ENCODE results near the gene ESR1. TPM values are rescaled to one million over a fixed set of nuclear protein-coding genes. Genes with fewer than 3 reads are reported as not detected.
"Not testable (repeated sequence)": the region's sequence is repeated elsewhere in the genome, so short reads cannot be mapped to it uniquely, and the experiment has no call there.

Gene ESR1
- total RNA-seq, 2 experiments from 2014 or later = 0.04 to 0.48 TPM

DNA sequence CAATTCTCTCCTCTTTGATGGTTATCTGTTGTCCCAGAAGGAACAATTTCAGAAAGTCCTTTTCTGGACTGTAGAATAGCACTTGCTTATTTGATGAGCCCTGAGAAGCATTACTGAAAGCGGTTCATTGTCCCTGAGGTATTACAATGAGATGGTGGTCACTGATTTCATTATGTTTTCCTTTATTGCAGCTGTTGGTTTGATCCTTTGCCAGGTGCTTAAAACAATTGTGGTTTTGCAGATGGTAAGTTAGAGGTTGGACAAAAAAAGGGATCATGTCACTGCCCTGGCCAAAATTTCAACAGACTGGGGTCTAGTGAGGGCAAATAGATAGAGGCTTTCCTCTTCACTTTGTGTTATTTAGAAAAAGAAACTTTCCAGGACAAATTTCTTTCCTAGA is 61.9 kb downstream of the ESR1 start:
- POLR2A ChIA-PET = no interaction called here

DNA sequence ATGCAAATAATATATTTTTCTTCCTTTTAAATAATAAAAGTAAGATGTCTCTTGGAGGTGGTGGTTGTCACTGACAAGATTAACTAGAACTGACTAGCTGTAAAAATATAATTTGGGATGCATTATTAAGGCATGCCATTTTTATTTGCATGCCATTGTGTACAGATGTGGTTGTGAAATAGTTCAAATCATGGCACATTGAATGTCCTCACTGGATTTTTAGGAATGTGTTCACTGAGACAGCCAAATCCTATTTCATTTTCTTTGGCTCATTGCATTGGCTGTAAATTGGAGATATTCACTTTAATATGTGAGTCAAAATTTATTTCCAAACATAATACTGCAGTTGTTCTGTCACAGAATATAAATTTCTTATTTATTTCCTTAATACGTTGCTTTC is 62.3 kb downstream of the ESR1 start:
- CTCF ChIA-PET = no interaction called here
- H3K36me3 Mint-ChIP-seq (ENCODE audit: low read depth) = no peaks in the 10 kb centered on the region
- no peaks in the 10 kb centered on the region for H3K9me3 Mint-ChIP-seq (ENCODE audit: low read depth)
- no peak overlapping the region for H3K4me3 Mint-ChIP-seq
- no peak for DNase-seq
- H3K27ac Mint-ChIP-seq = no peak overlapping the region
- no peak for ATAC-seq
- POLR2A ChIA-PET = no interaction called here
- intact Hi-C loops (cut with DNase I, micrococcal nuclease) = no loop called here
- no peaks in the 10 kb centered on the region for H3K27me3 Mint-ChIP-seq
- H3K4me1 Mint-ChIP-seq = no peaks in the 10 kb centered on the region

More for the DNA sequence above, 61.9 kb downstream of the ESR1 start:
- Mint-ChIP-seq H3K27me3 (no peaks in the 10 kb centered on the region), H3K4me3 (no peak overlapping the region), H3K9me3 (ENCODE audit: low read depth) (no peaks in the 10 kb centered on the region), H3K4me1 (no peaks in the 10 kb centered on the region), H3K36me3 (ENCODE audit: low read depth) (no peaks in the 10 kb centered on the region), H3K27ac (no peak overlapping the region)
- DNase-seq (no peak), ATAC-seq (no peak)
- CTCF ChIA-PET = interaction anchor here (0.9 kb wide), 1 partner anchor 13 kb away, joined by 4 read pairs; no protein-coding TSS in a partner anchor
- intact Hi-C loops (cut with DNase I, micrococcal nuclease) = no loop called here

DNA sequence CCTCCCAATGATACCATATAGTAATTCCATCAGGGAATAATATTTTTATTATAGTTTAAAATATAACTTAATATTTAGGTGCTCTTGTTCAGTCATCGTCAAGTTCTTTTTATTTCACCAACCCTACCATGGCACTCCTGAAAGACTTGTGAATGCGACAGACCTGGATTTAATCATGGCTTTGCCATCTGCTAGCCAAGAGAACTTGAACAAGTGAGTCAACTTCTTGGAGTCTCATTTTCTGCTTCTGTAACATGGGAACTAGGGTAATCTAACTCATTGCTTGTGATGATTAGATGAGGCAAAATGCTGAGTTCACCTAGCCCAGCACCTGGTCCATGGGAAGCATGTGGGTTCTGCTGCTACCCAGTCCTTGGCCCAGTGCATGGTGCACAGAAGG is 62.9 kb downstream of the ESR1 start:
- H3K9me3 Mint-ChIP-seq (ENCODE audit: low read depth) = no peaks in the 10 kb centered on the region
- no peak overlapping the region for H3K27ac Mint-ChIP-seq
- DNase-seq = no peak
- CTCF ChIA-PET = no interaction called here
- no peaks in the 10 kb centered on the region for H3K36me3 Mint-ChIP-seq (ENCODE audit: low read depth)
- intact Hi-C loops (cut with DNase I, micrococcal nuclease) = no loop called here
- ATAC-seq = no peak
- H3K27me3 Mint-ChIP-seq = no peaks in the 10 kb centered on the region
- no peak overlapping the region for H3K4me3 Mint-ChIP-seq
- no peaks in the 10 kb centered on the region for H3K4me1 Mint-ChIP-seq
- POLR2A ChIA-PET = no interaction called here

DNA sequence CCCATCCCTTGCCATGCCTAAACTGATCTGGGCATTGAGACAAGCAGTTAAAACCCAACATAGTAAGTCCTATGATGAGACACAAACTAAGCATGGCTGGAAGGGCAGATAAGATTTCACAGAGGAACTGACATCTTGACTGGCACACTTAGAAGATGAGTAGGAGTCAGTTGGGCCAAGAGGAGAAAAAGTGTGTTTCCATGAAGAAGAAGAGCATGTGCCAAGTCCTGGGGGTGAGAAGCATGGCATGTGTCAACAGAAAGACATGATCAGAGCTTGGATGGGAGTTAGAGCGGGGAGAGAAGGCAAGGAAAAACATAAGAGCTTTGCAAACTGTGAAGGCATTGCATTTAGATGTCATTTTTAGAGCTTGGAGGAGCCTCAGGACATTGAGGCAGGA is 68.0 kb downstream of the ESR1 start:
- ChIA-PET CTCF (no interaction called here), POLR2A (no interaction called here)
- ATAC-seq (no peak), DNase-seq (no peak)
- H3K9me3 Mint-ChIP-seq (ENCODE audit: low read depth) = no peaks in the 10 kb centered on the region
- H3K4me3 Mint-ChIP-seq = no peak overlapping the region
- H3K36me3 Mint-ChIP-seq (ENCODE audit: low read depth) = no peaks in the 10 kb centered on the region
- H3K27me3 Mint-ChIP-seq = no peaks in the 10 kb centered on the region
- intact Hi-C loops (cut with DNase I, micrococcal nuclease) = no loop called here
- H3K27ac Mint-ChIP-seq = no peak overlapping the region
- no peaks in the 10 kb centered on the region for H3K4me1 Mint-ChIP-seq

DNA sequence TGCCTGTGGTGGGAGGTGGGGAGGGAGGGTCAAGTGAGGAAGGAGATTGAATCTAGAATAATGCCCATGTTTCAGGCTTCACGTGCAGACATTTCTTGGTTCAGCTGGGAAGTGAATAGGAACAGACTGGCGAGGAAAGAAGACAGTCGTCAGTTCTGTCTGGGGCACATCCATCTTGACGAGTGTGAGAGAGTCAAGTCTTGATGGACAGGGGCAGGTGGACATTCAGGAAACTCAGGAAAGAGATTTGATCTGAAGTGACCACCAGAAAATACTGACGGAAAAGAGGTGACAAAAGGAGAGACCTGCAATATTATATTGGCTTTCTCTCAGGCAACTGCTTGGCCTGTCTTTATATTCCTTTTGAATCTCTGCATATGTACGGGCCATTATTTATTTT is 68.6 kb downstream of the ESR1 start:
- ATAC-seq (no peak), DNase-seq (no peak)
- intact Hi-C loops (cut with DNase I, micrococcal nuclease) = no loop called here
- Mint-ChIP-seq H3K9me3 (ENCODE audit: low read depth) (no peaks in the 10 kb centered on the region), H3K4me3 (no peak overlapping the region), H3K4me1 (no peaks in the 10 kb centered on the region), H3K27ac (no peak overlapping the region), H3K36me3 (ENCODE audit: low read depth) (no peaks in the 10 kb centered on the region), H3K27me3 (no peaks in the 10 kb centered on the region)
- CTCF ChIA-PET = no interaction called here
- POLR2A ChIA-PET = no interaction called here

DNA sequence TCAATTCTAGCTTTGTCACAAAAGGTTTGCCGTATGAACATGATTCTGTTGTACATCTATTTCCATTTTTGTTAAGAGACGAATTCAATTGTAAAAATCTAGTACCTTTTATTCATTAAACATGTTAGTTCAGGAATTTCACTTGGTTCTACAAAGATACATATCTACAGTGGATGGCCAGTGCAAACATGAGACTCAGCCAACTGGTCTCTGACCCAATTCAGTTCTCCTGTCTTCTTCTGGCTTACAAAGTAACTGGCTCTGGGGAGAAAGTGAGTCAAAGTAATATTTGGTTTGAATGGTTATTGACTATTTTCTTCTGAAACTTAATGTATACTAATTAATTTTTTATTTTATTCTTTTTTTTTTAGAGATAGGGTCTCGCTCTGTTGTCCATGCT is 70.0 kb downstream of the ESR1 start:
- Mint-ChIP-seq H3K27ac (no peak overlapping the region), H3K9me3 (ENCODE audit: low read depth) (no peaks in the 10 kb centered on the region), H3K27me3 (no peaks in the 10 kb centered on the region), H3K4me1 (no peaks in the 10 kb centered on the region), H3K36me3 (ENCODE audit: low read depth) (no peaks in the 10 kb centered on the region), H3K4me3 (no peak overlapping the region)
- ChIA-PET POLR2A (no interaction called here), CTCF (interaction anchor here (0.6 kb wide), 1 partner anchor 807 kb away, joined by 4 read pairs; no protein-coding TSS in a partner anchor)
- ATAC-seq (no peak), DNase-seq (no peak)
- intact Hi-C loops (cut with DNase I, micrococcal nuclease) = no loop called here

DNA sequence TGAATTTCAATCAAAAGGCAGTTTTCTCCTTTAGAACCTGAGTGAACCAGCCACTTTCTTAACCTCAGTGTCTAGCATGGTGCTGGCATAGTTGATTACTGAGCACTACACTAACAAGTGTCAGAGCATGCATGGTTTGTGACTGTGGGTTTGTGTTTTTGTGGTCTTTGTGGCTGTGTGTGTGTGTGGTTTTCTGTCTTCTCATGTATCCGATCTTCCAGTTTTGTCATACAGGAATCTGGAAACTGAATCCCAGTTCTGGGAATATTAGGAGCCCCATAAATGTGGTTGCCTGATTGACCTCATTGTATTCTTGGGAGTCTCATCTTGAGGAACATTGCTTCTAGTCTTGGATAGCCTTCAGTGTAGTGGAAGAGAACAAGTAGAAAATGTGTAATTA is 73.7 kb downstream of the ESR1 start:
- ChIA-PET POLR2A (no interaction called here), CTCF (no interaction called here)
- H3K9me3 Mint-ChIP-seq (ENCODE audit: low read depth) = no peaks in the 10 kb centered on the region
- intact Hi-C loops (cut with DNase I, micrococcal nuclease) = no loop called here
- H3K36me3 Mint-ChIP-seq (ENCODE audit: low read depth) = no peaks in the 10 kb centered on the region
- H3K4me3 Mint-ChIP-seq = no peak overlapping the region
- no peaks in the 10 kb centered on the region for H3K4me1 Mint-ChIP-seq
- H3K27me3 Mint-ChIP-seq = no peaks in the 10 kb centered on the region
- DNase-seq (no peak), ATAC-seq (no peak)
- H3K27ac Mint-ChIP-seq = no peak overlapping the region

DNA sequence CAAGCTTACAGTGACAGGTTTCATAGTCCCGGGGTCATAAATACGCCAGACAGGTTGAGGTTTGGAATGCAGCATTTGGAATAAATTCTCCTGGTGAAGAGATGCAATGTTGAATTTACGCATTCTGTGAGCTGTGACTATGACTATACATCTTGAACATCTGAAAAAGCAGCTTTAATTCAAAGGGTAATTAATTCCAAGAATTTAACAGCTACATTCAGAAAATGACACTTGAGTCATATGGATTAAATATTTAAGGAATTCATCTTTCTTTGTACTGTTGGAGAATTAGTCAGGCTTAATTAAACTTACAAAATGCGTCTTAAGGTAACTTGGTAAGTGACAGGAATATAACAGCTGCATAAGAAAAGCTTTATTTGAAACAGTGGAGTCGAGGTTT is 74.7 kb downstream of the ESR1 start:
- ATAC-seq = no peak
- H3K36me3 Mint-ChIP-seq (ENCODE audit: low read depth) = no peaks in the 10 kb centered on the region
- H3K27me3 Mint-ChIP-seq = no peaks in the 10 kb centered on the region
- ChIA-PET POLR2A (no interaction called here), CTCF (interaction anchor here (0.6 to 1.0 kb wide), 3 partner anchors 13 to 117 kb away, joined by 3 to 4 read pairs (median 4); no protein-coding TSS in a partner anchor)
- H3K4me1 Mint-ChIP-seq = no peaks in the 10 kb centered on the region
- intact Hi-C loops (cut with DNase I, micrococcal nuclease) = no loop called here
- no peak overlapping the region for H3K27ac Mint-ChIP-seq
- H3K9me3 Mint-ChIP-seq (ENCODE audit: low read depth) = no peaks in the 10 kb centered on the region
- no peak overlapping the region for H3K4me3 Mint-ChIP-seq
- no peak for DNase-seq

DNA sequence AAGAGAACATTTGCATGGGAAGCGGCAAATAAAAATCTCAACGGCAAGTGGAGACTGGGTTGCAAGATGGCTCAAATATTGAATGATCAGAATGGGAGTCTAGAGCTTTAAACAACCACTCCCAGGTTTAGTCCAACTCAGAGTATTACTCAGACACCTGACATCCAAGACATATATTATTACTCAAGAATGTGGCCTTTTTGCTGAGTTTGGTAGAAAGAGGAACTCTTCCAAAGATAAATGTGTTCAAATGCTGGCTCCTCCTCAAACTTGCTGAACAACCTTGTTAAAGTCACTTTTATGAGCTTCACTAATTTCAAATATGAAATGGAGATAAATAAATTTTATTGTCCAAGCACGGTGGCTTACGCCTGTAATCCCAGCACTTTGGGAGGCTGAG is 77.8 kb downstream of the ESR1 start:
- intact Hi-C loops (cut with DNase I, micrococcal nuclease) = no loop called here
- H3K36me3 Mint-ChIP-seq (ENCODE audit: low read depth) = no peaks in the 10 kb centered on the region
- ChIA-PET CTCF (interaction anchor here (0.6 to 0.7 kb wide), 2 partner anchors 14 to 551 kb away, joined by 4 read pairs; no protein-coding TSS in a partner anchor), POLR2A (no interaction called here)
- no peak for ATAC-seq
- H3K4me3 Mint-ChIP-seq = no peak overlapping the region
- H3K27me3 Mint-ChIP-seq = no peaks in the 10 kb centered on the region
- no peak overlapping the region for H3K27ac Mint-ChIP-seq
- peaks cover 4% of the 10 kb centered on the region for H3K9me3 Mint-ChIP-seq (ENCODE audit: low read depth)
- H3K4me1 Mint-ChIP-seq = no peaks in the 10 kb centered on the region
- no peak for DNase-seq

DNA sequence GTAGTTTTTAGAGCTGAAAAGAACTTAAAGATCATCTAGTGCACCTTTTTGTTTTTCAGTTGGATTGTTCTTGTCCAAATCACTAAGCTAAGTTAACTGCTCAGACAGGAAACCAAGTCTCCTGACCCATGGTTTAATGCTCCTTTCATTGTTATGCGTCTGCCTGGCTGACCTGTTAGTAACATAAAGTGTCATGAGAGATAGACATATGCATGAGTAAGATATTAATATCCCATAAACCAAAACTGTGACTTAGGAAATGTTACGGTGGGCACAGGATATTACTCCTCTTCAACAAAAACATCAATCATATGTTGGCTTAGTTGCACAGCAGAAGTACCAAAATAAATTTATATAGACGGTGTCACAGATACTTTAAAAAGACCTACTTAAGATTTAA is 84.0 kb downstream of the ESR1 start:
- no peak overlapping the region for H3K27ac Mint-ChIP-seq
- no peak for ATAC-seq
- DNase-seq = no peak
- peaks cover 4% of the 10 kb centered on the region for H3K9me3 Mint-ChIP-seq (ENCODE audit: low read depth)
- POLR2A ChIA-PET = no interaction called here
- no peaks in the 10 kb centered on the region for H3K36me3 Mint-ChIP-seq (ENCODE audit: low read depth)
- H3K27me3 Mint-ChIP-seq = no peaks in the 10 kb centered on the region
- intact Hi-C loops (cut with DNase I, micrococcal nuclease) = no loop called here
- no peak overlapping the region for H3K4me3 Mint-ChIP-seq
- CTCF ChIA-PET = no interaction called here
- no peaks in the 10 kb centered on the region for H3K4me1 Mint-ChIP-seq

DNA sequence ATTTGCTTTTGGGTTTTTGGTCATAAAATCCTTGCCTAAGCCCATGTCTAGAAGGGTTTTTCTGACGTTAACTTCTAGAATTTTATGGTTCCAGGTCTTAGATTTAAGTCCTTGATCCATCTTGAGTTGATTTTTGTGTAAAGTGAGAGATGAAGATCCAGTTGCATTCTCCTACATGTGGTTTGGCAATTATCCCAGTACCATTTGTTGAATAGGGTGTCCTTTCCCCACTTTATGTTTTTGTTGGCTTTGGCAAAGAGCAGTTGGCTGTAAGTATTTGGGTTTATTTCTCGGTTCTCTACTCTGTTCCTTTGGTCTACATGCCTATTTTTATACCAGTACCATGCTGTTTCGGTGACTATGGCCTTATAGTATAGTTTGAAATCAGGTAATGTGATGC is 86.9 kb downstream of the ESR1 start:
- CTCF ChIA-PET; H3K4me3 Mint-ChIP-seq; POLR2A ChIA-PET; DNase-seq; H3K4me1 Mint-ChIP-seq; H3K9me3 Mint-ChIP-seq (ENCODE audit: low read depth); H3K27me3 Mint-ChIP-seq; ATAC-seq; H3K36me3 Mint-ChIP-seq (ENCODE audit: low read depth); H3K27ac Mint-ChIP-seq; intact Hi-C loops (cut with DNase I, micrococcal nuclease): not testable (repeated sequence)

DNA sequence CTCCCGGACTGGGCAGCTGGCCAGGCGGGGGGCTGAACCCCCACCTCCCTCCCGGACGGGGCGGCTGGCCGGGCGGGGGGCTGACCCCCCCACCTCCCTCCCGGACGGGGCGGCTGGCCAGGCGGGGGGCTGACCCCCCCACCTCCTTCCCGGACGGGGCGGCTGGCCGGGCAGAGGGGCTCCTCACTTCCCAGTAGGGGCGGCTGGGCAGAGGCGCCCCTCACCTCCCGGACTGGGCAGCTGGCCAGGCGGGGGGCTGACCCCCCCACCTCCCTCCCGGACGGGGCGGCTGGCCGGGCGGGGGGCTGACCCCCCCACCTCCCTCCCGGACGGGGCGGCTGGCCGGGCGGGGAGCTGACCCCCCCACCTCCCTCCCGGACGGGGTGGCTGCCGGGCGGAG is 91.7 kb downstream of the ESR1 start:
- POLR2A ChIA-PET; H3K27me3 Mint-ChIP-seq; H3K4me1 Mint-ChIP-seq; H3K4me3 Mint-ChIP-seq; intact Hi-C loops (cut with DNase I, micrococcal nuclease); H3K36me3 Mint-ChIP-seq (ENCODE audit: low read depth); H3K27ac Mint-ChIP-seq; ATAC-seq; DNase-seq; H3K9me3 Mint-ChIP-seq (ENCODE audit: low read depth); CTCF ChIA-PET: not testable (repeated sequence)

DNA sequence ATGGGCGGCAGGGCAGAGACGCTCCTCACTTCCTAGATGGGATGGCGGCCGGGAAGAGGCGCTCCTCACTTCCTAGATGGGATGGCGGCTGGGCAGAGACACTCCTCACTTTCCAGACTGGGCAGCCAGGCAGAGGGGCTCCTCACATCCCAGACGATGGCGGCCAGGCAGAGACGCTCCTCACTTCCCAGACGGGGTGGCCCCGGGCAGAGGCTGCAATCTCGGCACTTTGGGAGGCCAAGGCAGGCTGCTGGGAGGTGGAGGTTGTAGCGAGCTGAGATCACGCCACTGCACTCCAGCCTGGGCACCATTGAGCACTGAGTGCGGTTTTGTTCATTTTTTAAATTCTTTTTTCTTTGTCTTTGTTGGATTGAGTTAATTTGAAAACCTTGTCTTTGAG is 92.3 kb downstream of the ESR1 start:
- H3K27ac Mint-ChIP-seq; intact Hi-C loops (cut with DNase I, micrococcal nuclease); H3K27me3 Mint-ChIP-seq; H3K9me3 Mint-ChIP-seq (ENCODE audit: low read depth); H3K4me3 Mint-ChIP-seq; H3K4me1 Mint-ChIP-seq; ATAC-seq; H3K36me3 Mint-ChIP-seq (ENCODE audit: low read depth); CTCF ChIA-PET; DNase-seq: not testable (repeated sequence)
- POLR2A ChIA-PET = interaction anchor here (0.7 kb wide), 1 partner anchor 146 kb away, joined by 6 read pairs; no protein-coding TSS in a partner anchor
